Endothelial cell of hepatic sinusoid (primary cell): ENCODE data around the gene DTX2.
"Not testable (repeated sequence)": the region's sequence is repeated elsewhere in the genome, so short reads cannot be mapped to it uniquely, and the experiment has no call there.

Experiments
- in situ Hi-C: cut with HindIII; loops from 2 replicates; pipeline ENCODE4 v1.10.0; 2017; ENCODE audit warnings: low sequenced_read_pairs

Gene DTX2

DNA sequence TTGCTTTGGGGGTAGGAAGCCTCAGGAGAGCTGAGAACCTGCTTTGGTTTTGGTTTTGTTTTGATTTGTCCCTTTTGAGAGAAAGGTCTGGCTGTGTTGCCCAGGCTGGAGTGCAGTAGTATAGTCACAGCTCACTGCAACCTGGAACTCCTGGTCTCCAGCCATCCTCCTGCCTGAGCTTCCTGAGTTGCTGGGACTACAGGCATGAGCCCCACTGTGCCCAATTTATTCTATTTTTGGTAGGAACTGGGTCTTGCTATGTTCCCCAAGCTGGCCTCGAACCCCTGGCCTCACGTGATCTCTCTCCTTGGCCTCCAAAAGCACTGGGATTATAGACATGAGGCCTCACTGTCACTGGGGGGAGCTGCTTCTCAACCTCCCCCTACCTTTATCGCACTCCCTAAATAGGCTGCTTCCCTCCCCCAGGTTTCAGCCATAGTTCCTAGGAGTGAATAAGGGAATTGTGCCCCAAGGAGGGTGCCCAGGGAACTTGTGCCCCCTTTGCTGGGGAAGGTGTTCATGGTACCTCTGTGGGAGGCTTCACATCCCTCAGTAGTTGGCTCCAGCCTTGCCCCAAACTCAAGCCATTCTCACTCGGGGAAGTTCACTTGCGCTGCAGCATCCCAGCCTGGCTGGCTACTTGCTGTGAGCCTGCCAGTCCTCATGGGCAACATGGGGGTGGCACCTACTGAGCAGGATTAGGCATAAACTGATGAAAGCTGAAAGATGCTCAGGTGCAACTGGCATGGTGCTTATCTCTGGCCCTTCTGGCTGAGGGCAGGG is 18.7 kb upstream of the DTX2 start:
- in situ Hi-C loops, result not testable (repeated sequence)

DNA sequence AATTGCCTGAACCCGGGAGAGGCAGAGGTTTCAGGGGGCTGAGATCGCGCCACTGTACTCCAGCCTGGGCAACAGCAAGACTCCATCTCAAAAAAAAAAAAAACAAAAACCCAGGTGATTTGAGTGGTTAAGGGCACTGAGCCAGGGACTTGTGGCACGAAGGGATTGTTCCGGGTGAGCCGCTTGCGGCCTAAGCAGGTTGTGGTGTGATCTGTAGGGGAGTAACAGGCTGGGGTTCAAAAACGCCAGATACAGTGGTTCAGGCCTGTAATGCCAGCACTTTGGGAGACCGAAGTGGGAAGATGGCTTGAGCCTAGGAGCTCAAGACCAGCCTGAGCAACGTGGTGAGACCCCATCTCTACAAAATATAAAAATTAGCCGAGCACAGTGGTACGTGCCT is 17.7 kb upstream of the DTX2 start:
- in situ Hi-C loops, result not testable (repeated sequence)

DNA sequence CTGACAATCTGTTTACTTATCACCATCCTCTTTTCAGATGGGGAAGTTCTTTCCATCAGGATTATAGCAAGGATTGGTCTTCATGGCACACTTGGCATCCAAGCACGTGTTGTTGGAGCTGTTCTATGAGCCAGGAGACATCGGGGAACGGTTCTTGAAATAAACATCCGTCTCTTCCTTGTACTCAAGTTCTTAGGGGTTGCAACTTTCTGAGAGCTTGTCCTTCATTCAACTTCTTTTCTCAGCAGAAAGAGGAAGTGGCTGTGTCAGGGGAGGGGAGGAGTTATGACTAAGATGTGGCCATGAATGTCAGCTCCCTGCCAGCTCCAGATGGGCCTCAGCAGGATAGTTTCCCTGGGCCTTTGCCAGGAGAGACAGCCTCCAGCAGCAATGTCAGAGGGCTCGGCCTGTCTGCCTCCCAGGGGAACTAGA is 15.9 kb upstream of the DTX2 start:
- in situ Hi-C loops, result not testable (repeated sequence)

DNA sequence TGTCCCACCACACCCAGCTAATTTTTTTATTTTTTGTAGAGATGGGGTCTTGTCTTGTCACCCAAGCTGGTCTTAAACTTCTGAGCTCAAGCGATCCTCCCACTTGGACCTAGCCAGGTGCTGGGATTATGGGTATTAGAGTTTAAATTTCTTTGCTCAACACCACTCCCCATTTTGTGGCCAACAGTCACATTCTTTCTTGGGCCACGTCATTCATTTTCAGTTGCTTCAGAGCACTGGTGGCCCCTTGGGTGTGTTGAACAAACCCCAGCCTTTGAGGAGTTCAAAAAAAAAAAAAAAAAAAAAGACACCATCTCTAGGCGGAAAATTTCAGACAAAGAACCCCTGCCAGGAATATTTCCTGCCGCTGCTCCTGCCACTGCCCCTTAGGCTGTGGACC is 4.5 kb upstream of the DTX2 start:
- in situ Hi-C loops, result not testable (repeated sequence)

DNA sequence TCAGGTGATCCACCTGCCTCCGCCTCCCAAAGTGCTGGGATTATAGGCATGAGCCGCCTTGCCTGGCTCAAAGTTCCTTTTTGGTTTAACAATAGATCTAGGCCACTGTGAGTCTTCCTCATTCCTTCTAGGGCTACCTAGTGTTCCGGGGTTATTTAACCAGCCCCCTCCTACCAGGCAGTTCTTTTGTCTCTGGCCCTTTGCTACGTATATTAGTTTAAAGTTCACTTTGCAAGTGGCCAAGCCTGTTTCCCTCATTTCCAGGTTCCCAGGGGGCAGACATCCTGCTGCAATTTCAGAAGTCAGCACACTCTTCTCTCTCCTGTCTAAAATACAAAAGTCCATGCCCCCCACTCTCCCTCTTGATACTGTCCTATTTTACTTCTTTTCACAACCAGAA is 3.0 kb upstream of the DTX2 start:
- in situ Hi-C loops, result not testable (repeated sequence)

DNA sequence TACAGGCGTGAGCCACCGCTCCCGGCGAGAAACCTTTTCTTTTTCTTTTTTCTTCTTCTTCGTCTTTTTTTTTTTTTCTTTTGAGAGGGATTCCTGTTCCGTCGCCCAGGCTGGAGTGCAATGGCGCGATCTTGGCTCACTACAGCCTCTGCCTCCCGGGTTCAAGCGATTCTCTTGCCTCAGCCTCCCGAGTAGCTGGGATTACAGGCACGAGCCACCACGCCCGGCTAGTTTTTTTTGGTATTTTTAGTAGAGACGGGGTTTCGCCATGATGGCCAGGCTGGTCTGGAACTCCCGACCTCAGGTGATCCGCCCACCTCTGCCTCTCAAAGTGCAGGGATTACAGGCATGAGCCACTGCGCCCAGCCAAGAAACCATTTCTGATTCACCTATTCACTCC is 742 bp upstream of the DTX2 start:
- in situ Hi-C loops, result not testable (repeated sequence)

DNA sequence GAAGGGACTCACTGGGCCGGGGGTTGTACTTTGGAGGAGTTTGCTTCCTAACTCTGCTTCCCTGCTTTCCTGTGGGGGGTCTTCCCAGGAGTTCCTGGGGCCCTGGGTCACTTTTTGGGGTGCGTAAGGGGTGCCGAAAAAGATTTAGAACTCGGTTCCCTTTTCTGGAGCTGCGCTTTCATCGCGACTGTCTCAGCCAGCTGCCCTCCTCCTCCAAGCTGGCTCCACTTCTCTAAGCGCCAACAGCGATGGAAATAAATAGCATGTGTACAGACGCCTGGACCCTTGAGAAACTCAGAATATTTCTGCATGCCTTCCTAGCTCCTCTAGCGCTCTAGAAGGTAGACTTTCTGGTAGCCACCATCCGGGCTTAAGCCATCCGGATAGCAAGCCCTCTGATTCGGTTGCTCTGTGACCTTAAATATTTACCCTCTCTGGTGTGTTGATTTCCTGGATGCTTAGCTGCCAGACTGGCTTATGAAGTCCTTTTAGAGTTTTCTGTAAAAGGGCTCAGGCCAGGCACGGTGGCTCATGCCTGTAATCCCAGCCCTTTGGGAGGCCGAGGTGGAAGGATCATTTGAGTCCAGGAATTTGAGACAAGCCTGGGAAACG is 868 bp downstream of the DTX2 start:
- in situ Hi-C loops, result not testable (repeated sequence)

DNA sequence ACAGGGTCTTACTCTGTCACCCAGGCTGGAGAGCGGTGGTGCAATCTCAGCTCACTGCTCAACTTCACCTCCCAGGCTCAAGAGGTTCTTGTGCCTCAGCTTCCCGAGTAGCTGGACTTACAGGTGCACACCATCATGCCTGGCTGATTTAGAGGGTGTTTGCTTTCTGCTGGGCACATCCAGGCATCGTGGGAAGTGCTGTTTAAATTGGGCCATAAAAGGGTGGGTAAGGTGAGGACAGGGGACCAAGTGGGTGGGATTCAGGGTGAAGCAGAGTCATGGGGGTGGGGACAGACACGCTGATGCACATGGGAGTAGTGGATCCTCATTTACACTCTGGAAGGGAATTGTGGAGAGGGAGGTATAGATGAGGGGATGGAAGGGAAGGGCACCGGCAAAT is 3.5 kb downstream of the DTX2 start:
- in situ Hi-C loops, result not testable (repeated sequence)

DNA sequence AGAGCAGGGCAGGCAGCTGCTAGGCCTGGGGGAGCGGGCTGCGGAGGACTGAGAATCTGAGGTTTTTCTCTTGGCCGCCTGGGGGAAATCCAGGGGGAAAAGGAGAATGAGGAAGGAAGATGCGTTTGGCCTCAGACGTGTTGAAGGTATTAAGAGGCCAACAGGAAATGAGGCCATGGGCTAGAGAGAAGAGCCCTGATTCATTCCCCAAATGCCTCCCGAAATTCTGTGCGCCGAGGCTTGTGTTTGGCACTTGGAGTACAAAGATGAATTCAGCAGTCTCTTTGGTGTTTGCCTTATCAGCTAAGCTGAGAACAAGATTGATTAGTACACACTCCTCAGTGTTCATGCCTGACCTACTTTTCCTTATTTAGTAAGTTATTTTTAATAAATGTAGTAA is 4.4 kb downstream of the DTX2 start:
- in situ Hi-C loops, result not testable (repeated sequence)

DNA sequence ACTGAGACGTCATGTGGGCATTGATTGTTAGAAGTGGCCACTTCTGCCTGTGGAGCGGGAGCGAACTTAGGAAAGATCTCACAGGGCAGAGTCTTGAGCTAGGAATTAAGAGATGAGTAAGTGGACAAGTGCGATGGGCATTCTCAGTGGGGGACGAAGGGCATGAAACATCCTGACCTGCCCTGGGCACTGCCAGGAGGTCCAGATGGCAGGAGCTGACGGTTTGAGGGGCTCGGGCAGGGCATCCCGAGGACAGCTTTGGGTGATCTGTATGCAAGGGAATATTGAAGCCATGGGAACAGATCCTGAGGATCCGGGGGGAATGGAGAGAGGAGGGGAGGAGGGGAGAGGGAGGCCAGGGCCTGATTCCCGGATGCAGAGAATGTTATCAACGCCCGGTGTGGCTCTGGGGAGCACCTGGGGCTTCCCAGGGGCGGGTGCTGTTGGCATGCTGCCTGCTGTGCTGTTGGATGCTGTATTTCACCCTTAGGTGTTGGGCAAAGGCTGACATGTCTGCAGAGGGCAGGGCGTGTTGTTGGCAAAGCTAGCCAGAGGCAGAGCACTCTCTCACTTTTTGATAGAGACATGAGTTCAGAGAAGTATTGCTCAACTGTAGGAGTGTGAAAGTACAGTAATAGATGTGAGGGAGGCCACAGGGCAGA is 6.4 kb downstream of the DTX2 start:
- in situ Hi-C loops, result not testable (repeated sequence)

DNA sequence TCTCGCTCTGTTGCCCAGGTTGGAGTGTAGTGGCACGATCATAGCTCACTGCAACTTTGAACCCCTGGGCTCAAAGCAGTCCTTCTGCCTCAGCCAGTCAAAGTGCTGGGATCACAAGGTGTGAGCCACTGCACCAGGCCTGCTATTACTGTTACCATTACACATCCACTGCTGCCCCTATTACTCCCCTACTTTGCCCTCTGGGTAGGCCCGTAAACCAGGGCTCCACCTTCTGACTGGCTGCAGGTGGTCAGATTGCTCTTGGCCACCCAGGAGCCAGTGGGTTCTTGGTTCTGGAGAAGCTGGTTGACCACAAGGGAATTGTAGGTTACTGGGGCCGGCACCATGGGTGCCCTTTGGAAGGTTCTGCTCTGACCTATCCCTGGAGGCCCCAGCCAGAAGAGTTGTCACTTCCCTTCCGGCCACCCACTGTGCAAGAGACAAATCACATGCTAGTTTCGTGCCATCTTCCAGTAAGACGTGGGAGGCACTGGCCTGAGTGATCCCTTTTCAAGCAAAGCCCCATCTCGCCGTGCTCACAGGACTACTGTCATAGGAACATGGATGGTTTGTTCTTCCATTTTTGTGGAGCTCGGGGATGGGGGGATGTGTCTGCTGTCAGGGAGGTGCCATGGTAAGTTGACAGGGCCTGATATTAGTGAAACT is 10.2 kb downstream of the DTX2 start:
- in situ Hi-C loops, result not testable (repeated sequence)

DNA sequence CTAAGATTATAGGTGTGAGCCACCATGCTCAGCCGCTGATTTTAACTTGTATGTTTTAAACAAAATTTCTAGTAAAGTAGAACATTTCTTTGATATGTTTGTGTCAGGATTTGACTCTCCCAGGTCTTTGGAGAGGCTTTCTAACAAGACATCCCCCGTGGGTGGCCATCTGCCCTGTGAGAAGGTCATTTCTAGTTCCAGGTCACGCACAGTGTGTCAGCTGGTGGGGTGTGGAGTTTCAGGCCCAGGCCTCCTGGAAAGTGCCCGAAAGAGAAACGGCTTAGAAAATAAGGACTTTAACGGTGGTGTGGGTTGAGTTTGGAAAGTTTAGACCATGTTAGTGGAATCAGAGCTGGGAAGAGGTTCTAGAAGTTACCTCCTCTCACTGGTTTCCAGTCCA is 11.6 kb downstream of the DTX2 start:
- in situ Hi-C loops, result not testable (repeated sequence)

DNA sequence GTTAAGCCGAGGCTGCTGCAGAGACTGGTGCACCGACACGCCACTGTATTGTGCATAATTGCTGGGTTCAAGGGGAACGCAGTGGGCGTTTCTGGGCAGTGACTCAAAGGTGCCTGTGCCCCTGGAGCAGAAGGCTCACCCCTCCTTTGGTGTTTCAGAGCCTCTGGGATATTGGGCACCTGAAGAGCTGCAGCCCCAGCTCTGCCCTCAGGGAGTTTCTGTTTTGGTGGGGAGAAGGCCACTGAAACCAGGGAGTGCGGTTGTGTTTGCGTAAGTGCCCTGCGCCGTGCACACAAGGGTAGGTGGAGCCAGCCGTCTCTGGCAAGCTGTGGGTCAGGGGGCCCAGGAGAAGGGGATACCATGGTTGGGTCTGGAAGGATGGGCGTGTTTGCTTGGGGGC is 14.8 kb downstream of the DTX2 start:
- in situ Hi-C loops, result not testable (repeated sequence)

DNA sequence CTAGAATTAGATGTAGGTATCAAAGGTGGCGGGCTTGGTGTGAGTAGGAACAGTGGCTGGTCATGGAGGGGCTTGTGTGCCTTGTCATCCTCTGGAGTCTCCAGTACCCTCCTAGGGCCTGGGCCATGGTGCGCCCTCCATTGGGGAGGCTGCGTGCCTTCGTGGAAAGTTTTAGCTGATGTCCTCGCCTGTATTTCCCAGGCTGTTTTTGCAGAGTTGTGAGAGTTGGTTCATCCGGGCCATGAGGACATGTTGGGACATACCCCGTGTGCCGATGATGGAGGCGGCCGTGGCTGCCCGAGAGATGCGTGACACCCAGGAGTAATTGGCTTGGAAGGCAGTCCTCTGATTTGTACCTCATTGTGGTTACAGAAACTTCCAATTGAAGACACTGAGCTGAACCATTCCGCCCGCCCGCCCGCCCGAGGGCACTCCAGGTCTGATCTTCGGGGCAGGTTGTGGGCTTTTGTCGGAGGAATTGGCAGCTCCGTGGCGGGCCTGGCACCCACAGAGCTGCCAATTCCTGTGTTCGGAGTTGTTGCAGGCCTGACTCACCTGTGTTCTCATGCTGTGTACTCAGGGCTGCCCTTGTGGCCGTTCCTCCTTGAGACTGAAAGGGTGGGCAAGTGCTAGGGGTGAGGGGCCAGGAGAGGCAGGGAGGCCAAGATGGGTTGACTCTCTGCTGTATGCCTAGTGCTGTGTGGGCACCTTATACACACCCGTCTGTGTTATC is 15.4 kb downstream of the DTX2 start:
- in situ Hi-C loops, result not testable (repeated sequence)

DNA sequence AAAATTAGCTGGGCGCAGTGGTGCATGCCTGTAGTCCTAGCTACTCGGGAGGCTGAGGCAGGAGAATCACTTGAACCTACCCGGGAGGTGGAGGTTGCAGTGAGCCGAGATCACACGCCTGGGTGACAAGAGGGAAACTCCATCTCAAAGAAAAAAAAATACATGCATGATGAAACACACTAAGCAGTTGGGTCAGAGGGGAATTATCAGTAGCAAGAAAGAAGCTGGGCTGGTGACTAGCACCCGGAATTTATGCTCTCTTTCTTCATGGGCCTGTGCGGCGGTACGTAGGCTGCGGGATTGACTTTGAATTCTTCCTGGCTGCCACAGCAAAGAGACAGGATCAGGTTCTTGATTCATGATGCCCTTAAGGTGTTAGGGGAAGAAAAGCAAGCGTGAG is 18.1 kb downstream of the DTX2 start:
- in situ Hi-C loops, result not testable (repeated sequence)

DNA sequence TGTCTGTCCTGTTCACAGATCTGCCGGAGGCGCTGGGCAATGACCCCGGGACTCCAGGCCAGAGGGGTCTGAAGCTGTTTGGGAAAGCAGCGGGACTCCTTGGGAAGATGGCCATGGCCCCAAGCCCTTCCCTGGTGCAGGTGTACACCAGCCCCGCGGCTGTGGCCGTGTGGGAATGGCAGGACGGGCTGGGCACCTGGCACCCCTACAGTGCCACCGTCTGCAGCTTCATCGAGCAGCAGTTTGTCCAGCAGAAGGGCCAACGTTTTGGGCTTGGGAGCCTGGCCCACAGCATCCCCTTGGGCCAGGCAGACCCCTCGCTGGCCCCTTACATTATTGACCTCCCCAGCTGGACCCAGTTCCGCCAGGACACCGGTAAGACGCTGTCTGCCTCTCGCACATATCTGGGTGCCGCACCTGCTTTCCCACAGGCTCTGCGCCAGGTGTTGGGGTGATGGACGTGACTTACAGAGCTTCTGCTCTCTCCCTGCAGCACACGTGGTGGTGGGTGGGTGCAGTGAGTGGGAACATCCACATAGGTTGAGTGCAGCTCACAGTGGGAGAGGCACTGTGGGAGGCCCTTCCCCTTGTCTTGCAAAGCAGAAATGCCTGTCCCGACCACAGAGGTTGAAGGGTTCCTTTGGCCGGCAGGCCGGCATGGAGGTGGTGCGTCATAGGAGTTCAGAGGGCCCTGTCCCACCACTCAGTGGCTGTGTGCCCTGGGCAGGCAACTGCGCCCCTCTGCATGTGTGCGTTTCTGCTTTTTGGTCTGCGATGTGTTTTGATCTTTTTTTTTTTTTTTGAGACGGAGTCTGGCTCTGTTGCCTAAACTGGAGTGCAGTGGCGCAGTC is 19.1 kb downstream of the DTX2 start:
- in situ Hi-C loops, result not testable (repeated sequence)

DNA sequence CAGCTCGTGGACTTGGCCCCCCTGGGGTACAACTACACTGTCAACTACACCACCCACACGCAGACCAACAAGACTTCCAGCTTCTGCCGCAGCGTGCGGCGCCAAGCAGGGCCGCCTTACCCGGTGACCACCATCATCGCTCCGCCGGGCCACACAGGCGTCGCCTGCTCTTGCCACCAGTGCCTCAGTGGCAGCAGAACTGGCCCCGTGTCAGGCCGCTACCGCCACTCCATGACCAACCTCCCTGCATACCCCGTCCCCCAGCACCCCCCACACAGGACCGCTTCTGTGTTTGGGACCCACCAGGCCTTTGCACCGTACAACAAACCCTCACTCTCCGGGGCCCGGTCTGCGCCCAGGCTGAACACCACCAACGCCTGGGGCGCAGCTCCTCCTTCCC is 21.2 kb downstream of the DTX2 start:
- in situ Hi-C loops, result not testable (repeated sequence)

DNA sequence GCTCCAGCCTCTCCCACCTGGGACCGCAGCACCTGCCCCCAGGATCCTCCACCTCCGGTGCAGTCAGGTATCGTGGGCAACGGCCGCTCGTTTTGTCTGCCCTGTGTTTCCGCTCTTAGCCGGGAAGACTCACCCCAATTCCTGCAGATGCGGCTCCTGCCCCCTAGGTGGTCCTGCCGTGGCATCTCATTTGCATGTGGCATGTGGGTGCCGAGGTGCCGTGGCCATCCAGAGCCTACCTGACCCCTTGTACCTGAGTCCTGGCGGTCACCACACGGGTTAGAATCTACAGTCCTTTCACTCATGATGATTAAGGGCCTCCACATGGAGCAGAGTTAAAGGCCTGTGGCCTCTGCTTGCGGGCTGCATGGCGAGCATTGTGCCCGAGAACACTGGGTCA is 21.6 kb downstream of the DTX2 start:
- in situ Hi-C loops, result not testable (repeated sequence)

DNA sequence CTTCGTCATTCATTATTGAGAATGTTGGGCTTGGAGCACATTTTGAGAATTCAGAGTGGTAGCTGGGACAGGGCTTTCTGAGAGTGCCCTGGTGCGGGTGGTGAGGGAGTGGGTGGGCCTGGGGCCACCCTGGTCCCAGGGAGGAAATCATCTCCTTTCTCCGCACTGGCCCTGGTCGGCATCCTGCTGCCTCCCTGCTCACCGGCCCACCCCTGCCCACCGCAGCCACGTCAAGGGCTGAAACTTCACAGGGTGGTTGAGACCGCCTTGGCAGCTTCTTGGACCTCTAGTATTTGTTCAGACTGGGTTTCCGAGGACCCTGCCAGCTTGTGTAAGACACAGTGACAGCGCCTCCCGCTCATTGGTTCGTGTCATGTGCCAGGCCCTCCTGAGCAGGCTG is 22.9 kb downstream of the DTX2 start:
- in situ Hi-C loops, result not testable (repeated sequence)
